ENCODE measurements around the gene SPRED1. TPM values are rescaled to one million over a fixed set of nuclear protein-coding genes. Genes with fewer than 3 reads are reported as not detected.

SPRED1 gene
- total and polyA plus RNA-seq, 10 of the 15 experiments (the other 5 are each of a cell fraction or from before 2014, with no cell fraction given), result 0.08 to 2.6 (median 0.22) TPM

- TF ChIP-seq E2F8 (IDR thresholded peaks at IDR 0.05; ENCODE audit: low read depth, partially characterized antibody) (no peak), SIN3A (IDR thresholded peaks at IDR 0.05; ENCODE audit: low read depth, low read length) (no peak), ASH2L (IDR thresholded peaks at IDR 0.05; ENCODE audit: borderline replicate concordance, low read depth) (no peak), RBBP5 (conservative IDR thresholded peaks at IDR 0.05) (no peak)
Measured at GRCh38 chr15:38227941-38228340, 24.7 kb upstream of the SPRED1 start (continued).

- Histone ChIP-seq H3K4me1 (ENCODE audit: control insufficient read depth, insufficient read depth, low read length) (no peaks in the 10 kb centered on the region), H3K4me2 (ENCODE audit: control insufficient read depth, insufficient read depth) (no peak overlapping the region), H3K79me2 (ENCODE audit: control insufficient read depth, insufficient read depth, low read length) (no peaks in the 10 kb centered on the region), H2AFZ (ENCODE audit: control insufficient read depth, low read depth, low read length) (no peak overlapping the region), H3K4me3 (no peak overlapping the region), H3K36me3 (ENCODE audit: control insufficient read depth in 2 of 2, insufficient read depth in 2 of 2, low read length in 1 of 2) (no peaks in the 10 kb centered on the region), H3K9me3 (replicated peaks; ENCODE audit: control insufficient read depth, insufficient read depth, low read length) (no peaks in the 10 kb centered on the region), H3K9ac (ENCODE audit: control insufficient read depth, insufficient read depth, low read length) (no peak overlapping the region), H3K27me3 (replicated peaks in 1 of 2; ENCODE audit: control insufficient read depth in 2 of 2, insufficient read depth in 2 of 2, low read length in 1 of 2) (no peaks in the 10 kb centered on the region), H3K27ac (ENCODE audit: control insufficient read depth, insufficient read depth) (no peak overlapping the region), H4K20me1 (ENCODE audit: control insufficient read depth, insufficient read depth) (no peaks in the 10 kb centered on the region)
- DNase-seq (ENCODE audit: low read depth, low spot score), result no peak
- no peak for TF ChIP-seq STAT3 (IDR thresholded peaks at IDR 0.05; ENCODE audit: low read depth, low read length)
- no peak for TF ChIP-seq NFYB (IDR thresholded peaks at IDR 0.05; ENCODE audit: insufficient read depth, low read depth, low read length)
- no peak for TF ChIP-seq ASH2L (IDR thresholded peaks at IDR 0.05; ENCODE audit: borderline replicate concordance, low read depth)
- no peak for TF ChIP-seq PAX8 (IDR thresholded peaks at IDR 0.05)
- TF ChIP-seq, protein P1, sequence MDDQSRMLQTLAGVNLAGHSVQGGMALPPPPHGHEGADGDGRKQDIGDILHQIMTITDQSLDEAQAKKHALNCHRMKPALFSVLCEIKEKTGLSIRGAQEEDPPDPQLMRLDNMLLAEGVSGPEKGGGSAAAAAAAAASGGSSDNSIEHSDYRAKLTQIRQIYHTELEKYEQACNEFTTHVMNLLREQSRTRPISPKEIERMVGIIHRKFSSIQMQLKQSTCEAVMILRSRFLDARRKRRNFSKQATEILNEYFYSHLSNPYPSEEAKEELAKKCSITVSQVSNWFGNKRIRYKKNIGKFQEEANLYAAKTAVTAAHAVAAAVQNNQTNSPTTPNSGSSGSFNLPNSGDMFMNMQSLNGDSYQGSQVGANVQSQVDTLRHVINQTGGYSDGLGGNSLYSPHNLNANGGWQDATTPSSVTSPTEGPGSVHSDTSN (IDR thresholded peaks at IDR 0.05; ENCODE audit: insufficient replicate concordance, low read depth, low read length), result no peak
- no peak for TF ChIP-seq TCF7 (IDR thresholded peaks at IDR 0.05; ENCODE audit: borderline replicate concordance)
- no peak for TF ChIP-seq STAT1 (conservative IDR thresholded peaks at IDR 0.05)
- no peak for TF ChIP-seq ZNF622 (IDR thresholded peaks at IDR 0.05)
- TF ChIP-seq TCF12 (IDR thresholded peaks at IDR 0.05; ENCODE audit: low read depth, low read length), result no peak
- no peak for TF ChIP-seq RAD21 (IDR thresholded peaks at IDR 0.05; ENCODE audit: insufficient read depth, low read depth, low read length)
- TF ChIP-seq CEBPB (IDR thresholded peaks at IDR 0.05; ENCODE audit: borderline replicate concordance in 1 of 2, low read depth in 2 of 2, low read length in 2 of 2), result no peak
- no peak for TF ChIP-seq SRF (IDR thresholded peaks at IDR 0.05; ENCODE audit: low read depth in 2 of 2, low read length in 2 of 2)
- TF ChIP-seq CBX3 (IDR thresholded peaks at IDR 0.05; ENCODE audit: borderline replicate concordance, low read depth), result no peak
- no peak for TF ChIP-seq KLF5 (IDR thresholded peaks at IDR 0.05; ENCODE audit: partially characterized antibody)
- no peak for TF ChIP-seq NR2F1 (conservative IDR thresholded peaks at IDR 0.05)
- TF ChIP-seq LARP7 (IDR thresholded peaks at IDR 0.05), result no peak
- no peak for TF ChIP-seq TCF3 (IDR thresholded peaks at IDR 0.05; ENCODE audit: borderline replicate concordance, insufficient read depth, low read depth, low read length)
- TF ChIP-seq FOS (IDR thresholded peaks at IDR 0.05; ENCODE audit: borderline replicate concordance, extremely low read depth, insufficient read length), result no peak
- TF ChIP-seq CHD2 (IDR thresholded peaks at IDR 0.05; ENCODE audit: borderline replicate concordance, low read depth, low read length), result no peak
- no TSS peak for BruUV-seq (replicated peaks)
- ATAC-seq, result no peak
- WGBS (ENCODE audit: insufficient coverage, insufficient replicate concordance, low lambda C conversion rate, missing lambda C conversion rate), result 82% methylated on average over 1 of the region's 1 CpG
- ChIA-PET CTCF (interaction anchor here (0.7 to 0.8 kb wide), 3 partner anchors 10 to 226 kb away, joined by 3 to 5 read pairs (median 3); no protein-coding TSS in a partner anchor), POLR2A (interaction anchor here (0.6 kb wide), 1 partner anchor 16 kb away, joined by 4 read pairs; no protein-coding TSS in a partner anchor), SMC1A (ENCODE audit: uncharacterized antibody, unreplicated experiment) (interaction anchor here (0.7 to 1.5 kb wide), 3 partner anchors 13 to 67 kb away, joined by 3 to 4 read pairs (median 4); no protein-coding TSS in a partner anchor), RAD21 (ENCODE audit: unreplicated experiment) (interaction anchor here (0.7 kb wide), 1 partner anchor 224 kb away, joined by 3 read pairs; no protein-coding TSS in a partner anchor)
- in situ Hi-C loops (cut with MboI), result no loop called here
- no peak for FAIRE-seq
- intact Hi-C loops (cut with micrococcal nuclease; ENCODE audit: unreplicated experiment), result no loop called here
Measured at GRCh38 chr15:38228618-38229017, 24.0 kb upstream of the SPRED1 start.
